HG03066 (cell line): ENCODE results near the gene CEBPB.

Source experiments
- ATAC-seq: cut with Tn5 transposase; IDR thresholded peaks from one replicate; pipeline ENCODE4 v1.9.1; 2021; ENCODE audit warnings: low read depth; ENCODE audit not compliant: unreplicated experiment

CEBPB gene

DNA sequence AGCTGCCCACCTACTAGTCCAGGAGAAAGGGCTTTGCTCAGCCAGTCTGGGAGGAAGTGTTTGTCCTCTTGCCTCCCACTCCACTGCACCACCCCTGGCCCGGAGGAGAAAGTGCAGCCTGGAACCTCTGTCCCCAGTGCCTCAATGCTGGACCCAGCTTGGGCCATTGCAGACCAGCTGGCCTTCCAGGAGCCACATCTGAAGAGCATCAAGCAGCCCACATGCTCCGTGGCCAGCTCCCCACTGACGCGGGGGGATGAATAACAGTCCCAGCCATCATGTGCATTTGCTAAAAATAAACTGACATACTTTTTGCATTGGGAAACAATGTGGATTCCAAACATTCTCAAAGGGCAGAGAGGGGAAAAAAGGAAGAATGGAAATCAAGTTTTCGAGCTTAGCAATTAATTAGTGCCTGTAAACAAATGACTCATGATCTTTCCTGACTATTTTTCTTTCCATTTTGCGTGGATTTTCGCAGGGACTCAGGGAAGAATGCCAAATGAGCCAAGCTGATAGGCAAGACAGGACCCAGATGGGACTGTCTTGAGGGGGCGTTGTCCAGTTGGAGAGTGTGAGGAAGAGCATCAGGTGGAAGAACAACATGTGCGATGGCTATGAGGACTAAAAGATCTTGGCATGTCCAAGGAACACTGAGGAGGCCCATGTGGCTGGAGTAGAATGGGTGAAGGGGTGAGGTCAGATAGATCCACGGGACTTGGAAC is 34.1 kb downstream of the CEBPB start:
- ATAC-seq: no peak

DNA sequence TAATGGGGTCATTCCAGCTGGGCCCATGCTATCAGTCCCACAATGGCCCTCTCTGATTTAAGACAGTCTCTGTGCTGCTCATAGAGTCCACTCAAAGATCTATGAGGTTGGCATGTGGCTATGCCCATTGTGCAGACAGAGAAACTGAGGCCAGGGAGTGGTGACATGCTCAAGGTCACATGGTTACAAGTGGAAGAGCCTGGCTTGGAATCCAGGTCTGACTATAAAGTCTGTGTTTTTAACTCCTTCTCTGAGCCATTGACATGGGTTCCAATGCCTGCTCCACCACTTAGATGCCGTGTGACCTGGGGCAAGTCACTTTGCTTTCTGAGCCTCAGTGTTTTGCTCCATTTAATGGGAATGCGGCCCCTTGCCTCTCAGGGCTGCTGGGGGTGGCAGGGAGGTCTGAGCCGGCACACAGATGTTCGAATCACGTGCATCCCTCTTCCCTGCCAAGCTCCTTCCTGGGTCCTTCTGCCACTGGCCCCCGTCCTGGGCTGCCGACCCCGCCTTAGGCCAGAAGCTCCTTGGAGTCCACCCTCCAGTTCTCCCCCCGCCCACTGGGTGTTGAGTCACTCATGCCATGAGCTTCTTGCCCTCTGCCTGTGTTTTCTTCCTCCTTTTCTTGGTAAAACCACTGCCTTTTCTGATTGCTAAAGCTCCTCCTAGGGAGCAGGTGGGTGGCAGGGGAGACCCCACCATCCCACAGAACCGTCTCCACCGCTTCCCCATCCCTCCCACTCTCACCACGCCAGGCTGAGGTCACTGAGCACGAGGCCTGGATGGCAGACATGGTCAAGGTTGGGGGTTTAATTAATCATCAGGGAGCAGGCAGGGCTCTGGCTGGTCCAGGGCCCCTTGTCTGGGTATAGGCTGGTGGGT is 35.7 kb downstream of the CEBPB start:
- ATAC-seq: no peak

DNA sequence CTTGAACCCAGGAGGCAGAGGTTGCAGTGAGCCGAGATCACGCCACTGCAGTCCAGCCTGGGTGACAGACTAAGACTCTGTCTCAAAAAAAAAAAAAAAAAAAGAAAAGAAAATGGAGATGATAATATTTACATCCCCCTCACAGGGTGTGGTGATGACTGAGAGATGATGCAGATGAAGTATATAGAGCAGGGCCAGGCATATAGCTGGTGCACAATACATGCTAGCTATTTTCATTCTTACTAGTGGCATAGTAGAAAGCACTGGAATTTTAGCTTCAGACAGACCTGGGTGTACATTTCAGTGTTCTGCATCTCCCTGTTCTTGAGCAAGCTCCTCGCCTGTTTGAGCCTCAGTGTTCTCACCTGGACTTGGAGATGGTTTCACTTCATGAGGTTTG is 36.9 kb downstream of the CEBPB start:
- ATAC-seq: no peak

DNA sequence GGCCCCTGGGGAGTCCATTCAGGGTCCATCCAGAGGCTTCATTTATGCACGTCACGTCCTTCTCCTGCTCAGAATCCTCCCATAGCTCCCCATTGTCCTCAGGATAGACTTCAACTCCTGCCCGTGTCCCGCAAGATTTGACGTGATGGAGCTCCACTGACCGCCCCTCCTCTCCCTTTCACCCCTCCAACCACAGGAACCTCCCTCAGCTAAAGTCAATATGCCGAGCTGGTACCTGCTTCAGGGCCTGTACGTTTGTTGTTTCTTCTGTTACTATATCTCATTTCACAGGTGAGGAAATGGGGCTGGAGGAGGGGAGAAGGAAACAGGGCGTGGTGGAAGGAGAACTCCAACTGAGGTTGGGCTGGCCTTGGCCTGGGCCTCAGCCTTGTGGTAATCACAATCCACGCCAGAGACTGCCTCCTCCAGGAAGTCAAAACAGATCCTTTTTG is 38.6 kb downstream of the CEBPB start:
- ATAC-seq: no peak

DNA sequence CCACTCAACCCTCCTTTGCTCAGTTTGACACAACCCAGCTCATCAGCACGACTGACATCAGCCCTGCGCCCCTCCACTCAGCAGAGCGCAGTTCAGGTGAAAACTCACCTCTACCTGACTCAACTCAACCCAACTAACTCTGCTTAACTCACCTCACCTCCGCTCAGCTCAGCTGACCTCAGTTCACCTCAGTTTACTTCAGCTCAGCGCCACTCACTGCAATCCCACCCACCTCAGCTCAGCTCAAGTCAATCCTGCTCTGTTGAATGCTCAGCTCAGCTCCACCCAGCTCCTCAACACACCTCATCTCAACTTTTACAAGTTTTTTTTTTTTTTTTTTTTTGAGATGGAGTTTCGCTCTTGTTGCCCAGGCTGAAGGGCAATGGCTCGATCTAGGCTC is 39.6 kb downstream of the CEBPB start:
- ATAC-seq: no peak

DNA sequence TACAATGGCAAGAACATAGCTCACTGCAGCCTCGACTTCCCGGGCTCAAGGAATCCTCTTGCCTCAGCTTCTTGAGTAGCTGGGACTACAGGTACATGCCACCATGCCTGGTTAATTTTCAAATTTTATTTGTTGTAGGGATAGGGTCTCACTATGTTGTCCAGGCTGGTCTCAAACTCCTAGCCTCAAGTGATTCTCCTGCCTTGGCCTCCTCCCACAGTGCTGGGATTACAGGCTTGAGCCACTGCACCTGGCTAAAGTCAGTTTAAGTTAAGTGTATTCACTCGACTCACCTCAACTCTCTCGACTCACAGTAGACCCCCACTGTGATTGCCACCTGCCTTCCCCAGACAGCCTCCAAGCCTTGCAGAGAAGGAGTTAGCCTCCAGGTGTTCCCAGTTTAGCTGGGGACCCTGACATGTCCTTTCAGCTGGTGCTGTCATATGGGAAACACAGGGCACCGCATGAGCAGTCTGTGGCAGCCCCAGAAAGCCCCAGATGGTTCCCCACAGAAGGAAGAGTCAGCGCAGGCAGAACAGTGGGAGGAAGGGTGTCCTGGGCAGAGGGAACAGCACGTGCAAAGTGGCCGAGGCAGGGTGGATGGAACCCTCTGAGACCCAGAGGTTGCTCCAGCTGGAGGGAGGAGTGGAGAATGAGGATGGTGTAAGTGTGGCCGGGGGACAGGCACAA is 40.4 kb downstream of the CEBPB start:
- ATAC-seq: no peak

DNA sequence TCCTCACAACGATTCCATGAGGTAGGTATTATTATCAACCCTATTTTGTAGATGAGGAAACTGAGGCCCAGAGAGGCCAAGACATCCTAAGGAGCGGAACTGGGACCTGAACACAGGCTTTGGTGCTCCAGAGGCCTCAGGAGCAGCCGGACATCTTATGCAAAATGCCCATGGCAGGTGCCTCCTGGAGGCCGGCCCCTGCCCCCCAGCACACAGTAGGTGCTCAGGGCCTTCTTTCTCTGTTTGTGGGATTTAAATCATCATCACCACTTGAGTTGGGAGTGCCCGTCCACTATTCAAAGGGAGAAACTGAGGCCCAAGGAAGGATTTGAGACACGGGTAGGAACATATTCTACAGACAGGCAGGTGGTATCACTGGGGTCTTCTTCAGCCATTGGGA is 41.2 kb downstream of the CEBPB start:
- no peak for ATAC-seq

DNA sequence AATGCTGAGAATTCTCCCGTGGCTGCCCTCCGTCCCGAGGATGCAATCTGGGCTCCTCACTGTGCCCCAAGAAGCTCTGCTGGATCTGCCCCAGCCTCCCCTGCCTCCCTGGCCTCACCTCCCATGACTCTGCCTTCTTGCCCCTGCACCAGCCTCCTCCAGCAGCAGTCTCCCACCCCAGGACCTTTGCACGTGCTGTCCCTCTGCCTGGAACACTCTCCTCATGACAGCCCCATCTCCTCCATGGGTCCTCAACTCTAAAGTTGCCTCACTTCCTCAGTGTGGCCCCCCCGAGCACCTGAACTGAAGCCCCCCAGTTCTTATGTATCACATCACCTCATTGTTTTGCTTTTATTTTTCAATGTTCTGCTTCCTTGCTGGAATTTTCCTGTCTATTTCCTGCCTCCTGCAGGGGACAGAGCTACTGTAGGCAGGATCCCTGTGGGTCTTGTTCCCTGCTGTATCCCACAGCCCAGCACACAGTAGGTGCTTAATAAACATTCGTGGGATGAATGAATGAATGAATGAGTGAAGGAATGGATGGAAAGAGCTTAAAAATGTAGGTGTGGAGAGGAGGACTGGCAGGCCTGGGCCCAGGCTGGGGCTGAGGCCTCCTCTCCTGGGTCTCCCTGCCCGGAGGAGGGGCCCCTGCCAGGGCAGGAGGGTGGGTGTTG is 42.2 kb downstream of the CEBPB start:
- ATAC-seq: no peak

DNA sequence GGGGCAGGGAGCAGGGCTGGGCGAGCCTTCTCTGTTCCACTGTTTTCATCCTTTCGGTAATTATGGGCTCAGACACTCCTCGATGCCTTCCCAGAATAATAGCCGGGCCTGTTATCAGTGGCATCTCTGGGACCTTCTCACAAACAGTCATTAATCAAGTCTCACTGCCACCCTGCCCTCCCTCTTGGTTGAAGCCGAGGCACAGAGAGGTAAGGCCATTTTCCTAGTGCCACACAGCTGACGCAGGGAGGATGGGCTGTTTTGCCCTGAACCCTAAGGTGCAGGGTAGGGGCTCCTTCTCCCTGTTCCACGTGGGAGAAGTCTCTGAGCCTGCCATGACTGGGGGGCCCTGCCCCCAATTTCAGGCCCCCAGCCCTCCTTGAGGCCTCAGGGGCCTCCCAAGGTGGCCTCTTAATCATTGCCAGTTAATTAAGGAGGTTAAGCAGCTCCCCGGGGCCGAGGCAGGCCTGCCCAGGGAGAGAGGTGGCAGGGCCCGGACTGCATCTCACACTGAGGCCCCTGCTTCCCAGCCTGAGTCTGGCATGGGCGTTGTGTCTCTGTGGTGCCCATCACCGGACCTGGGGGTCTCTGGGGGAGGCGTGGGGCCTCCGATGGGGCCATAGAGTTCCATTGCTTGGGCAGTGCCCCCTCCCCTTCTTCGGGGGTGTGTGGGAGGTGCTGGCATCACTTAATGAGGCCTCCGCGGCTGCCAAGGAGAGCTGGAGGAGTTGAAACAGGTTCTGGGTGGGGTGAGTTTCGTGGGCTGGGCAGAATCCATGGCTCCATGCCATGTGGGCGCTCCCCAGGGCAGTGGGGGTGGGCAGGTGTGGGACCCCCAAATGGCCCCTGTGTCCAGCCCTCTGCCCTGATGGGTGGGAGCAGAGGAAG is 42.9 kb downstream of the CEBPB start:
- ATAC-seq: no peak

DNA sequence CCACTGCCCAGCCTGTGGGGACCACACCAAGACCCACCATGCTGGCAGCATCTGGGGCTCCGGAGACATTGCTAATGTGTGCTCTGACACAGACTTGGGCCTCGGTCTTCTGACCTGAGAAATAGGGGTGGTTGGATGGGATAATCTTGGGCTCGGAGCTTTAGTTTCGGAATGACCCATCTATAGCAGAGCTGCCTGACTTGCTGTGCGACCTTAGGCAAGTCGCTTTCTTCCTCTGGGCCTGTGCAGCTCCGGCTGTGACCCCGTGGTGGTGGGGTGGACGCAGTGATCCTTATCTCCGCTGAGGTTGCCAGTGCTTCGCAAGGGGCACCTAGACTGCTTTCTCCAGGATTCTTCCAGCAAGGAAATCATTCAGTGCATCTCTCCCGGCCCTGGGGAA is 43.7 kb downstream of the CEBPB start:
- ATAC-seq: no peak

DNA sequence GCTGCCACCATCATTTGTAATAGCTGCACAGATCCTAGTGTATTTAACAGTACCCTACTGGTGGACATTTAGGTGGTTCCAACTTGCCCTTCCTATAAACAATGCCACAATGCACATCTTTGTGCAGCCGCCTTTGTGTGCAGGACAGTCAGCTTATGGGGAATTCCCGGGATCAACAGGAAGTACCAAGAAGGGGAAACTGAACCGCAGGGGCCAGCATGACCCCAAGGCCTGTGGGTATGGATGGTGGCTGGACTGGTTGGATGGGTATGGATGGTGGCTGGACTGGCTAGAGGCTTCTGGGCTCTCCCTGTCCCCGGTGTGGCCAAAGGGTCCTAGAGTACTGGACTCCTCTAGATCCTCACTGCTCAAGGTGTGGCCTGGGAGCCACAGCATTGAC is 46.7 kb downstream of the CEBPB start:
- ATAC-seq: no peak

DNA sequence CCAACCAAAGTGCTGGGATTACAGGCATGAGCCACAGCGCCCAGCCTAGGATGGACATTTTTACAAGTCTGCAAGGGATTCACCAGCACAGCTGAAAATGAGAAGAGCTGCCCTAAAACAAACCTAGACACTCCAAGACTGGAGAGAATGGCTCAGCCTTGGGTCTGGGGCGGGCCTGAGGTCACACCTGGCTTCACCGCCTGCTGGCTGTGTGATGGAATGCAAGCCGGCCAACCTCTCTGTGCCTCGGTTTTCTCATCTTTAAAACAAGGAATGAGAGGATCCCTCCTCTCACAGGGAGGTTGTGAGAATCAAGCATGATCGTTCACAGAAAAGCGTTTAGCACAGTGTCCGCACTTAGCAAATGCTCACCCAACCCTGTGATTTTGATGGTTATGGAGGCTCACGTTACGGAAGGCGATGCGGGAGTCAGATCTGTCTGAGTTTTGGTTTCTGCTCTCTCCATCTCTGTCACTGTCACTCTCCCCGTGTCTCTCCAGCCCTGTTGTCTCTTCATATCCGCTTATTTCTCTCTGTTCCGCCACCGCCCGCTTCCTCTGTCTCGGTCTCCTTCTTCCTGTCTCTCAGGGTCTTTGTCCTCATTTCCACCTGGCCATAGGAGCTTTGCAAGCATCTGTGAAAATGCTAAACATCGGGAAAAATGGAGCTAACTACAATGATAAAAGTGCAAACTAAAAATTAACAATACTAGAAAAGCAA is 47.6 kb downstream of the CEBPB start:
- ATAC-seq: no peak

DNA sequence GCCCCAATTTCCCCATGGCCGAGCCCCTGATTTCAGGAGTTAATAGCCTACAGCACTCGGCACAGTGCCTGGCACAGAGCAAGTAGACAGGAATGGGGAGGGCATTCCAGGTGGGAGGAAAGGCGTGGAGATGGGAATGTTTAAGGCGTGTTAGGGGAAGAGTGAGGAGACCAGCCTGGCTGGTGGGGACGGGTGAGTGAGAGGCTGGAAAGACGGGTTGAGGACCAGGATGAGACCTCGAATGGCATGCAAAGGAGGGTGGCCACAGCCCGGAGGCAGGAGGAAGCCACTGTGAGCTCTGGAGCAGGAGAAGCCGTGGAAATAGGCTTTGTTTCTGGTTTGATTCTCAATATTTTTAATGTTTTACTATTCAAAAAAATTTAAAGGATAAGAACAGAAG is 49.5 kb downstream of the CEBPB start:
- ATAC-seq: no peak

DNA sequence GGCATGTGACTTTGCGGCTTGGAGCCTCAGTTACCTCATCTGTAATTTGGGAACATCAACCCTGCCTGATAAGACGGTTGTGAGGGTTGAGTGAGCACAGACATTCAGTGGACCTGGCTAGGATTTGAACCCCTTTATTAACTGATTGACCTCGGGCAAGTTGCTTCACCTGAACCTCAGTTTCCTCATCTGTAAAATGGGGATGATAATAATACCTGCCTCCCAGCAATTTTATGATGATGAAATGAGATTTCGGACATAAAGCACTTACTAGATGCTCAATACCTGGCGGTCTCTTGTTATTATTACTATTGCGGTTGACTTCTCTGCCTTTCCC is 51.5 kb downstream of the CEBPB start:
- ATAC-seq: no peak
